Gastrocnemius medialis (tissue), 4 donors: ENCODE results near the gene FASN.

Source experiments
- POLR2A ChIP-seq, 2 donors: fragments of 450-650 bp; IDR thresholded peaks; one replicate each; pipeline ENCODE4 v1.6.1; 2017; ENCODE audit warnings: antibody characterized with exemption in 2 of 2, mild to moderate bottlenecking in 2 of 2, moderate library complexity in 2 of 2
- TF ChIP-seq, protein P1 (sequence below), 5 experiments: fragments of 450-650 bp in 3 of 5; fragments of 200-600 bp in 2 of 5; sonication (generic) in 2 of 5; IDR thresholded peaks in 4 of 5; conservative IDR thresholded peaks in 1 of 5; 1 replicate in 4 of 5; 2 replicates in 1 of 5; pipeline ENCODE4 v1.5.1; 2016 to 2019; ENCODE audit warnings: antibody characterized with exemption in 5 of 5, mild to moderate bottlenecking in 3 of 5, moderate library complexity in 3 of 5

DNA sequence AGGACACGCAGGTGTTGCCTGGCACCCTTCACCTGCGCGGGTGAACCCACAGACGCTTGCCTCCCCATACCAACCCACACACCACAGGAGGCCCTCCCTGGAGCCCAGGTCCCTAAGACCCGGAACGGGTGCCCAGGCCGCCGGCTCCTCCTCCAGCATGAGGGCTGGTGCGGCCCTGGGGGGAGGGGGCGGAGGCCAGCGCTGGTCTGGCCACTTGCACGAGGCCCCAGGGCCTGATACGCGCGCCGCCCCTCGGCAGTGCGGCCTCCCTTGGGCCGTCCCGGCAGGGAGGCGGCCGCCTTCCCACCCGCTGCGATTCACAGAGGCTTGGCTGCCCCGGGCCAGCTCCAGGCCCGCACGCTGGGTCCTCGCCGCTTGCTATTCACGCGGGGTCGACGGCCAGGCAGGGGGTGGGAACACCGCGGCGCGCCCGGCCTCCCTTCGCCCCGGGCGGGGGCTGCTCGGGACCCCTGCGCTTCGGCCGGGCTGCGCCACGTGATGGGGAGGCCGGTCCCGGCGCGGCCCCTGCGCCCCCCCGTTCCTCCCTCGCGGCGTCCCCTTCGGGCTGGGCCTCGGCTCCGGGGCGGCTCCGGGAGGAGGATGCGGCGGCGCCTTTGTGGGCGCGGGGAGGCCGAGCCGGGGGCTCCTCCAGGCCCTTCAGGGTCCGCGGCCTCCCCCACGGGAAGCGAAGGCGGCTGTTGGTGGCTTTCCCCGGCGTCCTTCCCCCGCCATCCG lies 685 bp downstream of the FASN start:
- TF ChIP-seq, protein P1, sequence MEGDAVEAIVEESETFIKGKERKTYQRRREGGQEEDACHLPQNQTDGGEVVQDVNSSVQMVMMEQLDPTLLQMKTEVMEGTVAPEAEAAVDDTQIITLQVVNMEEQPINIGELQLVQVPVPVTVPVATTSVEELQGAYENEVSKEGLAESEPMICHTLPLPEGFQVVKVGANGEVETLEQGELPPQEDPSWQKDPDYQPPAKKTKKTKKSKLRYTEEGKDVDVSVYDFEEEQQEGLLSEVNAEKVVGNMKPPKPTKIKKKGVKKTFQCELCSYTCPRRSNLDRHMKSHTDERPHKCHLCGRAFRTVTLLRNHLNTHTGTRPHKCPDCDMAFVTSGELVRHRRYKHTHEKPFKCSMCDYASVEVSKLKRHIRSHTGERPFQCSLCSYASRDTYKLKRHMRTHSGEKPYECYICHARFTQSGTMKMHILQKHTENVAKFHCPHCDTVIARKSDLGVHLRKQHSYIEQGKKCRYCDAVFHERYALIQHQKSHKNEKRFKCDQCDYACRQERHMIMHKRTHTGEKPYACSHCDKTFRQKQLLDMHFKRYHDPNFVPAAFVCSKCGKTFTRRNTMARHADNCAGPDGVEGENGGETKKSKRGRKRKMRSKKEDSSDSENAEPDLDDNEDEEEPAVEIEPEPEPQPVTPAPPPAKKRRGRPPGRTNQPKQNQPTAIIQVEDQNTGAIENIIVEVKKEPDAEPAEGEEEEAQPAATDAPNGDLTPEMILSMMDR (IDR thresholded peaks at IDR 0.05 in 4 of 5, conservative IDR thresholded peaks at IDR 0.05 in 1 of 5): no peak
- no peak for TF ChIP-seq POLR2A (IDR thresholded peaks at IDR 0.05)
